CD14-positive monocyte (primary cell): Measurements from ENCODE around the gene FLII. TPM values are rescaled to one million over a fixed set of nuclear protein-coding genes. Genes with fewer than 3 reads are reported as not detected.

Source experiments
- DNase-seq, 3 donors: peaks; one replicate each; pipeline ENCODE4 v3.0.0-alpha.2; 2011 to 2022
- H2AFZ ChIP-seq: 2 replicates; pipeline ENCODE4 v1.6.0; 2012; ENCODE audit warnings: mild to moderate bottlenecking, low read depth, low read length, inconsistent platforms; ENCODE audit not compliant: insufficient read depth, poor library complexity, severe bottlenecking
- H3K27ac ChIP-seq, 2 donors: 1 replicate in 1 of 2; 2 replicates in 1 of 2; pipeline ENCODE4 v1.5.1; 2012 to 2013; ENCODE audit warnings: low read length in 2 of 2, control low read depth in 1 of 2, inconsistent platforms in 1 of 2, low read depth in 1 of 2, mild to moderate bottlenecking in 1 of 2
- H3K27me3 ChIP-seq, 2 donors: one replicate each; pipeline versions ENCODE4 v1.6.0 to v1.6.1; 2011 to 2013; ENCODE audit warnings: low read length in 2 of 2; ENCODE audit not compliant: control insufficient read depth in 2 of 2, insufficient read depth in 2 of 2
- H3K36me3 ChIP-seq, 2 donors: replicated peaks in 1 of 2; 1 replicate in 1 of 2; 2 replicates in 1 of 2; pipeline versions ENCODE4 v1.5.1 to v1.6.1; 2012 to 2013; ENCODE audit warnings: low read length in 2 of 2, control low read depth in 1 of 2, inconsistent platforms in 1 of 2, mild to moderate bottlenecking in 1 of 2; ENCODE audit not compliant: insufficient read depth in 2 of 2, control insufficient read depth in 1 of 2
- H3K4me1 ChIP-seq, 2 donors: 1 replicate in 1 of 2; 2 replicates in 1 of 2; pipeline versions ENCODE4 v1.5.1 to v1.6.1; 2012 to 2013; ENCODE audit warnings: low read length in 2 of 2, control low read depth in 1 of 2, inconsistent platforms in 1 of 2, mild to moderate bottlenecking in 1 of 2, moderate library complexity in 1 of 2; ENCODE audit not compliant: insufficient read depth in 2 of 2, control insufficient read depth in 1 of 2
- H3K4me2 ChIP-seq: replicated peaks from 2 replicates; pipeline ENCODE3; 2012; ENCODE audit warnings: low read length, moderate library complexity, mild to moderate bottlenecking; ENCODE audit not compliant: poor library complexity, severe bottlenecking; ENCODE audit errors: extremely low read depth
- H3K4me3 ChIP-seq, 3 experiments: fragments of 200-600 bp in 1 of 3; sonication (generic) in 1 of 3; replicated peaks in 1 of 3; 1 replicate in 2 of 3; 2 replicates in 1 of 3; pipeline ENCODE4 v1.5.1; 2011 to 2013; ENCODE audit warnings: low read length in 3 of 3, mild to moderate bottlenecking in 3 of 3, control low read depth in 2 of 3, low read depth in 2 of 3, inconsistent platforms in 1 of 3, moderate library complexity in 1 of 3
- H3K79me2 ChIP-seq: 2 replicates; pipeline ENCODE4 v1.6.0; 2012; ENCODE audit warnings: mild to moderate bottlenecking, control low read depth, inconsistent platforms, low read length, moderate library complexity; ENCODE audit not compliant: insufficient read depth
- H3K9ac ChIP-seq: 2 replicates; pipeline ENCODE4 v1.6.0; 2017; ENCODE audit warnings: low read length, mild to moderate bottlenecking; ENCODE audit not compliant: insufficient read depth, poor library complexity, severe bottlenecking
- H3K9me3 ChIP-seq, 2 donors: replicated peaks in 1 of 2; 1 replicate in 1 of 2; 2 replicates in 1 of 2; pipeline versions ENCODE4 v1.5.1 to v1.6.1; 2012 to 2013; ENCODE audit warnings: low read length in 2 of 2, control low read depth in 1 of 2; ENCODE audit not compliant: control insufficient read depth in 1 of 2, insufficient read depth in 1 of 2
- H4K20me1 ChIP-seq: 2 replicates; pipeline ENCODE4 v1.6.0; 2012; ENCODE audit warnings: mild to moderate bottlenecking, low read length, control low read depth, moderate library complexity; ENCODE audit not compliant: insufficient read depth
- H3K27ac Mint-ChIP-seq, 7 donors: one replicate each; pipeline ENCODE4 v1.8.0; 2020; ENCODE audit warnings: mild to moderate bottlenecking in 7 of 7, mixed read lengths in 7 of 7, moderate library complexity in 6 of 7, inconsistent platforms in 2 of 7
- H3K27me3 Mint-ChIP-seq, 3 donors: one replicate each; pipeline ENCODE4 v1.8.0; 2021 to 2022; ENCODE audit warnings: low read depth in 3 of 3, mild to moderate bottlenecking in 3 of 3, mixed read lengths in 3 of 3, moderate library complexity in 3 of 3, inconsistent platforms in 1 of 3
- H3K36me3 Mint-ChIP-seq, 2 donors: one replicate each; pipeline ENCODE4 v1.8.0; 2020; ENCODE audit warnings: mixed read lengths in 2 of 2, inconsistent platforms in 1 of 2, mild to moderate bottlenecking in 1 of 2
- H3K4me1 Mint-ChIP-seq: one replicate; pipeline ENCODE4 v1.8.0; 2020; ENCODE audit warnings: mild to moderate bottlenecking, mixed read lengths
- H3K4me3 Mint-ChIP-seq, 2 donors: one replicate each; pipeline ENCODE4 v1.8.0; 2020; ENCODE audit warnings: mild to moderate bottlenecking in 2 of 2, mixed read lengths in 2 of 2, moderate library complexity in 1 of 2
- H3K9me3 Mint-ChIP-seq, 7 donors: one replicate each; pipeline ENCODE4 v1.8.0; 2020 to 2022; ENCODE audit warnings: mixed read lengths in 7 of 7, mild to moderate bottlenecking in 6 of 7, moderate library complexity in 6 of 7, inconsistent platforms in 2 of 7
- WGBS: methylation state at CpG from one replicate; pipeline ENCODE4 v1.1.5; 2013; ENCODE audit warnings: missing lambda C conversion rate; ENCODE audit not compliant: insufficient coverage; 5-methylcytosine and 5-hydroxymethylcytosine counted together
- intact Hi-C, 2 donors: fragments of 100-400 bp; cut with micrococcal nuclease; formaldehyde crosslinking; loops; one replicate each; pipeline versions ENCODE4 v1.15.0 to v1.15.1; 2023
- polyA plus RNA-seq, 3 donors: library from polyadenylated mRNA; depleted of rRNA in 1 of 3; unstranded in 2 of 3; stranded (reverse) in 1 of 3; fragments of 300-500 nt in 2 of 3; fragments of >200 nt in 1 of 3; fragmentation: Illumina TruSeq in 2 of 3; gene quantifications; 1 replicate in 2 of 3; 2 replicates in 1 of 3; pipeline ENCODE4 v1.2.3, GENCODE V29; 2012 to 2021
- TF ChIP-seq, protein P1 (sequence below): fragments of 200-600 bp; IDR thresholded peaks from one replicate; pipeline ENCODE4 v1.8.0; 2022; ENCODE audit warnings: antibody characterized with exemption, mild to moderate bottlenecking

The FLII gene
- polyA plus RNA-seq, 3 donors: 145 to 724 (median 227) TPM

DNA sequence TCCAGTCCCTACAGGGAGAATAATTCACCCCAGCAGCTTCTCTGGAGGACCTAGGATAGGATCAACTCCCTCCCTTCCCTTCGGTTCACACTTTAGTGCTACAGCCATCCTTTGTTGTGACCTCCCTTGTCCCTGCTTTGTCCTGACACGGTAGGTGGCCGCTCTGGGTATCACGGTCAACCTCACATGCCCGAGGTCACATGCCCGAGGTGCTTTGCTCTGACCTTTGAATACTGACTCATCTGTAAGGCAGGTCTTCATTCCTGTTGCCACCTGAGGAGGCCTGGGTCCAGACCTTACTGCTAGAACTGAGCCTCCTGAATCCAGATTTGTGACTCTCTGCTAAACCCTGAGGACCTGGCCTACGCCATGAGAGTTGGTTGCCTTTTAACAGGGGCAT is 55.2 kb downstream of the FLII start:
- Mint-ChIP-seq H3K36me3 (peaks cover 64 to 93% of the 10 kb centered on the region in 2 donors), H3K4me1 (peaks cover 4% of the 10 kb centered on the region)
- WGBS: 98% methylated on average over 7 of the region's 7 CpGs

DNA sequence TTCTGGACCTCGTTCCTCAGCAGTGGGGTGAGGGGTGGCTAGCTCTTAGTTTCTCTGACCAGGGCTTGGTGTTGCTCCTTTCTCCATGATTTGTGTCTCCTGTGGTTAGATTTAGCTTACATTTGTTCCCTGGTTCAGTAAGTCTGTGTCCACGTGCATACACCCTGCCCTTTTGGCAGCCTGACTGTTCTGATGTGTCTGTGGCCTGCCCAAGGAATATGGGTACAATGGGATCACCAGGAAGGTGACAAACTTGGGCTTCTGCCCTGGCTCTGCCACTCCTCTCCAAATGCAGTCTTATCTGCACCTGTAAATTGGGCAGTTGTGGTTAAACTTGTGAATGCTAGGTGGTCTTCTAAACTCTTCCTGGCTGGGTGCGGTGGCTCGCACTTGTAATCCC is 57.4 kb downstream of the FLII start:
- Mint-ChIP-seq H3K9me3 (no peaks in the 10 kb centered on the region), H3K4me3 (no peak overlapping the region), H3K27me3 (peaks cover 0 to 2% (median 0%) of the 10 kb centered on the region in 3 donors), H3K4me1 (peaks cover 4% of the 10 kb centered on the region), H3K36me3 (peaks cover 65 to 93% of the 10 kb centered on the region in 2 donors), H3K27ac (peak overlapping the region in 3 of 7 donors; percentile 5 to 61 (median 10))
- no peak overlapping the region for H2AFZ ChIP-seq
- TF ChIP-seq, protein P1, sequence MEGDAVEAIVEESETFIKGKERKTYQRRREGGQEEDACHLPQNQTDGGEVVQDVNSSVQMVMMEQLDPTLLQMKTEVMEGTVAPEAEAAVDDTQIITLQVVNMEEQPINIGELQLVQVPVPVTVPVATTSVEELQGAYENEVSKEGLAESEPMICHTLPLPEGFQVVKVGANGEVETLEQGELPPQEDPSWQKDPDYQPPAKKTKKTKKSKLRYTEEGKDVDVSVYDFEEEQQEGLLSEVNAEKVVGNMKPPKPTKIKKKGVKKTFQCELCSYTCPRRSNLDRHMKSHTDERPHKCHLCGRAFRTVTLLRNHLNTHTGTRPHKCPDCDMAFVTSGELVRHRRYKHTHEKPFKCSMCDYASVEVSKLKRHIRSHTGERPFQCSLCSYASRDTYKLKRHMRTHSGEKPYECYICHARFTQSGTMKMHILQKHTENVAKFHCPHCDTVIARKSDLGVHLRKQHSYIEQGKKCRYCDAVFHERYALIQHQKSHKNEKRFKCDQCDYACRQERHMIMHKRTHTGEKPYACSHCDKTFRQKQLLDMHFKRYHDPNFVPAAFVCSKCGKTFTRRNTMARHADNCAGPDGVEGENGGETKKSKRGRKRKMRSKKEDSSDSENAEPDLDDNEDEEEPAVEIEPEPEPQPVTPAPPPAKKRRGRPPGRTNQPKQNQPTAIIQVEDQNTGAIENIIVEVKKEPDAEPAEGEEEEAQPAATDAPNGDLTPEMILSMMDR: no peak
- DNase-seq: no peak
- no peak overlapping the region for H3K9ac ChIP-seq
- no peak overlapping the region for H3K4me2 ChIP-seq
- WGBS: 87% methylated on average over 3 of the region's 4 CpGs
- H3K9me3 ChIP-seq: no peaks in the 10 kb centered on the region
- H4K20me1 ChIP-seq: peaks cover 100% of the 10 kb centered on the region
- H3K4me1 ChIP-seq: no peaks in the 10 kb centered on the region
- no peaks in the 10 kb centered on the region for H3K27me3 ChIP-seq
- peaks cover 80% of the 10 kb centered on the region for H3K79me2 ChIP-seq
- no peak overlapping the region for H3K4me3 ChIP-seq
- intact Hi-C loops: no loop called here
- H3K36me3 ChIP-seq: peaks cover 79 to 95% of the 10 kb centered on the region in 2 donors
- H3K27ac ChIP-seq: no peak overlapping the region

More for the DNA sequence above, 55.2 kb downstream of the FLII start:
- Mint-ChIP-seq H3K27me3 (peaks cover 0 to 2% (median 0%) of the 10 kb centered on the region in 3 donors), H3K27ac (peak overlapping the region in 1 of 7 donors; percentile 78), H3K9me3 (no peaks in the 10 kb centered on the region), H3K4me3 (no peak overlapping the region)
- Histone ChIP-seq H3K27ac (peak overlapping the region in 1 of 2 donors; percentile 20), H3K9me3 (no peaks in the 10 kb centered on the region), H3K36me3 (peaks cover 78 to 95% of the 10 kb centered on the region in 2 donors), H4K20me1 (peaks cover 95% of the 10 kb centered on the region), H3K9ac (no peak overlapping the region), H3K27me3 (no peaks in the 10 kb centered on the region), H3K4me1 (no peaks in the 10 kb centered on the region), H3K4me3 (no peak overlapping the region), H2AFZ (no peak overlapping the region), H3K4me2 (no peak overlapping the region), H3K79me2 (peaks cover 59% of the 10 kb centered on the region)
- DNase-seq: no peak
- TF ChIP-seq, protein P1: no peak
- intact Hi-C loops: no loop called here
